ENCODE measurements around the gene C2CD5. TPM values are rescaled to one million over a fixed set of nuclear protein-coding genes. Genes with fewer than 3 reads are reported as not detected.

The C2CD5 gene
- total RNA-seq, 1 experiment from 2014 or later: 22.9 TPM

DNA sequence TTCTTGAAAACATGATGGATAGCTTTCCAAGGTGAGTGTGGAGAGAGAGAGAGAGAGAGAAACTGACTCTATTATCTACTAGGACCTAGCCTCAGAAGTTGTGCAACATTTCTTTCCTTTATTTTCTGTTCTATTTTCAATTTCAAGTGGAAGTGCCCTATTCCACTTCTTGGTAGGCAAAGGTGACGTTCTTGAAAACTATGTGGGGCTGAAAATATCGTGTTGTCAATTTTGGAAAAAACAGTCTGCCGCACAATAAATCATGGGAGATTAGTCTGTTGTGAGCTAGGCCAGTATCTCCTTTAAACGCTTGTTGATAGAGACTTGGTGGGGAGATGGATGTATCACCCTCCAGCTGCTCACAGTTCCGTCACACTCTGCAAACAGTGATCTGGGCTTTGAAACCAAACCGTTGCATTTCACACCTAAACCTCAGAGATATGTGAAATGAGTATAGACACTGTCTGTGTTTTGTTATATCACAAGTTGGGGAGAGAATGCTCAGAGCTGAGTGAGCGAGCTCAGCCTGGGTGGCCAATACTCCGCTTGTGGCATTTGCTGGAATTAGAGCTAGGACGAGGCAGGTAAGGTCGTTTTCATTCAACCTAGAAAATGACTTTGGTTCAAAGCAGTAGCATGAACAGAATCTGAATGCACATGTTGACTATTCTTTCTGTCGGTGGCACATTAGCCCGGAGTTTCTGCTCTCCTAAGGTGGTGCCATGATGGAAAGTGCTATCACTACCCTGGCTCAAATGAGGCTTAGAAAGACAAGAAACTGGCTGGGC lies 134.8 kb downstream of the C2CD5 start:
- Histone ChIP-seq H3K27me3 (ENCODE audit: insufficient read depth, low read length) (no peaks in the 10 kb centered on the region), H2AFZ (ENCODE audit: low read depth, low read length, poor library complexity, severe bottlenecking) (no peak overlapping the region), H3K4me1 (ENCODE audit: control insufficient read depth in 1 of 2, insufficient read depth in 2 of 2, low read length in 2 of 2) (no peaks in the 10 kb centered on the region), H3K9me2 (ENCODE audit: insufficient read depth) (no peaks in the 10 kb centered on the region), H3K36me3 (ENCODE audit: control insufficient read depth in 1 of 2, insufficient read depth in 2 of 2, low read length in 2 of 2) (no peaks in the 10 kb centered on the region), H3K9me3 (ENCODE audit: control insufficient read depth in 1 of 2, insufficient read depth in 1 of 2, low read depth in 1 of 2, low read length in 2 of 2) (no peaks in the 10 kb centered on the region), H3K4me3 (replicated peaks in 1 of 2; ENCODE audit: low read depth in 1 of 2, low read length in 2 of 2) (no peak overlapping the region), H3K4me2 (ENCODE audit: low read length) (no peak overlapping the region), H4K20me1 (ENCODE audit: insufficient read depth) (no peaks in the 10 kb centered on the region), H3K27ac (ENCODE audit: low read depth, low read length) (no peak overlapping the region), H3K9ac (ENCODE audit: low read length) (no peak overlapping the region), H3K79me2 (ENCODE audit: insufficient read depth, low read length) (no peaks in the 10 kb centered on the region)
- intact Hi-C loops (cut with micrococcal nuclease): no loop called here
- no TSS peak for BruUV-seq (replicated peaks)
- ChIA-PET POLR2A (no interaction called here), RAD21 (ENCODE audit: low non-redundant PET in 1 of 2, low total read pairs in 2 of 2, uncharacterized antibody in 2 of 2, unreplicated experiment in 2 of 2) (no interaction called here), CTCF (no interaction called here)
- ATAC-seq: no peak
- no peak for TF ChIP-seq EGR1 (IDR thresholded peaks at IDR 0.05; ENCODE audit: low read depth)
- TF ChIP-seq ZNF274 (IDR thresholded peaks at IDR 0.05; ENCODE audit: low read depth, low read length): no peak
- no peak for TF ChIP-seq FOSL1 (IDR thresholded peaks at IDR 0.05; ENCODE audit: low read depth)
- TF ChIP-seq SP1 (IDR thresholded peaks at IDR 0.05; ENCODE audit: low read depth): no peak
- no peak for TF ChIP-seq YY1 (IDR thresholded peaks at IDR 0.05; ENCODE audit: extremely low read depth, insufficient replicate concordance, low read depth, low read length)
- no peak for TF ChIP-seq TCF7L2 (IDR thresholded peaks at IDR 0.05; ENCODE audit: borderline replicate concordance, extremely low read depth, insufficient read depth, insufficient read length)
- no peak for TF ChIP-seq ZFX (IDR thresholded peaks at IDR 0.05)
- TF ChIP-seq POLR2A (IDR thresholded peaks at IDR 0.05; ENCODE audit: borderline replicate concordance, extremely low read depth, insufficient read depth, insufficient read length): no peak
- TF ChIP-seq, protein P1, sequence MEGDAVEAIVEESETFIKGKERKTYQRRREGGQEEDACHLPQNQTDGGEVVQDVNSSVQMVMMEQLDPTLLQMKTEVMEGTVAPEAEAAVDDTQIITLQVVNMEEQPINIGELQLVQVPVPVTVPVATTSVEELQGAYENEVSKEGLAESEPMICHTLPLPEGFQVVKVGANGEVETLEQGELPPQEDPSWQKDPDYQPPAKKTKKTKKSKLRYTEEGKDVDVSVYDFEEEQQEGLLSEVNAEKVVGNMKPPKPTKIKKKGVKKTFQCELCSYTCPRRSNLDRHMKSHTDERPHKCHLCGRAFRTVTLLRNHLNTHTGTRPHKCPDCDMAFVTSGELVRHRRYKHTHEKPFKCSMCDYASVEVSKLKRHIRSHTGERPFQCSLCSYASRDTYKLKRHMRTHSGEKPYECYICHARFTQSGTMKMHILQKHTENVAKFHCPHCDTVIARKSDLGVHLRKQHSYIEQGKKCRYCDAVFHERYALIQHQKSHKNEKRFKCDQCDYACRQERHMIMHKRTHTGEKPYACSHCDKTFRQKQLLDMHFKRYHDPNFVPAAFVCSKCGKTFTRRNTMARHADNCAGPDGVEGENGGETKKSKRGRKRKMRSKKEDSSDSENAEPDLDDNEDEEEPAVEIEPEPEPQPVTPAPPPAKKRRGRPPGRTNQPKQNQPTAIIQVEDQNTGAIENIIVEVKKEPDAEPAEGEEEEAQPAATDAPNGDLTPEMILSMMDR (IDR thresholded peaks at IDR 0.05 in 2 of 3, conservative IDR thresholded peaks at IDR 0.05 in 1 of 3; ENCODE audit: borderline replicate concordance in 1 of 3, insufficient read depth in 1 of 3, low read depth in 2 of 3, low read length in 2 of 3): no peak
- TF ChIP-seq JUND (IDR thresholded peaks at IDR 0.05): no peak
- TF ChIP-seq MAX (IDR thresholded peaks at IDR 0.05): no peak
- TF ChIP-seq, protein P2, sequence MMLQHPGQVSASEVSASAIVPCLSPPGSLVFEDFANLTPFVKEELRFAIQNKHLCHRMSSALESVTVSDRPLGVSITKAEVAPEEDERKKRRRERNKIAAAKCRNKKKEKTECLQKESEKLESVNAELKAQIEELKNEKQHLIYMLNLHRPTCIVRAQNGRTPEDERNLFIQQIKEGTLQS (IDR thresholded peaks at IDR 0.05): no peak
- TF ChIP-seq EZH2phosphoT487 (IDR thresholded peaks at IDR 0.05; ENCODE audit: borderline replicate concordance): no peak
- TF ChIP-seq CEBPB (IDR thresholded peaks at IDR 0.05; ENCODE audit: low read depth): no peak
- no peak for TF ChIP-seq CBX3 (IDR thresholded peaks at IDR 0.05; ENCODE audit: low read depth)
- DNase-seq (ENCODE audit: low read depth, low spot score): no peak
